ENCODE measurements around the gene TBC1D23. TPM values are rescaled to one million over a fixed set of nuclear protein-coding genes. Genes with fewer than 3 reads are reported as not detected.

Gene TBC1D23
- total and polyA plus RNA-seq, 2 of the 13 experiments (the other 11 are each of a cell fraction or from before 2014, with no cell fraction given) = 28.7 to 35.4 TPM

DNA sequence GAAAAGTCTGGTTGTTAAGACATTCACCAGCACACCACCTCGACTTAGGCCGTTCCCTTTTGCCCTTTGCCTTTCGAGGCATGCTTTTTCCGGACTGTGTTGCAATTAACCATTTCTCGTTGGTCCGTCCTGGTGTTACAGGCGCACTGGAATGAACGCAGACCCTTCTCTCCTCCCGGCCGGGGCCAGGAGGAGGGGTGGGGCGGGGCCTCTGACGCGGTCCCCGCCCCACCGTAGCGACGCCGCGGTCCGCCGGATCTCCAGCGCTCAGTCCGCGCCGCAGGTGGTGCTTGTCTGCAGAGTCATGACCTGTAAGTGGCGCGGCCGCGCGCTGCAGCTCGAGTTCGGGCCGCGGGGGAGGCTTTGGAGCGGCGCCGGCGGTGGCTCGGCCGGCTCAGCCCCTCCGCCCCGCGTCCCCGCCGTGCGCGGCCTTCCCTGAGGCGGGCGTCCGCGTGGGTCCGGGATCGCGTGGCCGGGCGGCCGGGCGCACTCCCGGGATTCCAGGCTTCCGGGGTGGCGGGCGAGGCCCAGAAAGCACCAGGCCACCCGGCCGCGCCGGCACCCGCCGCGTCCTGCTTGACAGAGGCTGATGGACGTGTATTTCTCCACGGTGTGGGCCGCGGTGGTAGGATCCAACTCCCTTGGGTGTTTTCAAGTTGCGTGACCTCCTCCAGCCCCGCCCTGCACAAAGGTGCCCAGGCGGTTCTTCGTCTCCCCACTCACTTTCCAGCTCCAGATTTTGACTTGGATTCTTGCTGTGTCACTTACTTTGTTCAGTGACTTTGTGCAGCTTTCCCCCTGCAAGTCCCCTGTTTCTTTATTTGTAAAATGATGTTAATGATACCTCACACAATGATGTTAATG is 73.9 kb downstream of the TBC1D23 start, which contains the start of gene NIT2 (continued):
- TF ChIP-seq ZNF143 (CRISPR knock-in tag; IDR thresholded peaks at IDR 0.05) = 0 out of 2 replicates have a peak, but pooled peaks have one; percentile 23
- no peak for TF ChIP-seq ZNF567 (CRISPR knock-in tag; IDR thresholded peaks at IDR 0.05; ENCODE audit: borderline replicate concordance)
- TF ChIP-seq DNMT3B (CRISPR knock-in tag; conservative IDR thresholded peaks at IDR 0.05) = no peak
- peak; percentile 88 for TF ChIP-seq ZNF652 (CRISPR knock-in tag; IDR thresholded peaks at IDR 0.05; ENCODE audit: borderline replicate concordance, low read depth)
- TF ChIP-seq MXI1 (IDR thresholded peaks at IDR 0.05; ENCODE audit: borderline replicate concordance, low read depth, low read length) = no peak
- no peak for TF ChIP-seq ELF3 (CRISPR knock-in tag; IDR thresholded peaks at IDR 0.05)
- TF ChIP-seq CC2D1A (CRISPR knock-in tag; IDR thresholded peaks at IDR 0.05) = no peak
- TF ChIP-seq PAXIP1 (CRISPR knock-in tag; conservative IDR thresholded peaks at IDR 0.05) = no peak
- TF ChIP-seq, protein P1, sequence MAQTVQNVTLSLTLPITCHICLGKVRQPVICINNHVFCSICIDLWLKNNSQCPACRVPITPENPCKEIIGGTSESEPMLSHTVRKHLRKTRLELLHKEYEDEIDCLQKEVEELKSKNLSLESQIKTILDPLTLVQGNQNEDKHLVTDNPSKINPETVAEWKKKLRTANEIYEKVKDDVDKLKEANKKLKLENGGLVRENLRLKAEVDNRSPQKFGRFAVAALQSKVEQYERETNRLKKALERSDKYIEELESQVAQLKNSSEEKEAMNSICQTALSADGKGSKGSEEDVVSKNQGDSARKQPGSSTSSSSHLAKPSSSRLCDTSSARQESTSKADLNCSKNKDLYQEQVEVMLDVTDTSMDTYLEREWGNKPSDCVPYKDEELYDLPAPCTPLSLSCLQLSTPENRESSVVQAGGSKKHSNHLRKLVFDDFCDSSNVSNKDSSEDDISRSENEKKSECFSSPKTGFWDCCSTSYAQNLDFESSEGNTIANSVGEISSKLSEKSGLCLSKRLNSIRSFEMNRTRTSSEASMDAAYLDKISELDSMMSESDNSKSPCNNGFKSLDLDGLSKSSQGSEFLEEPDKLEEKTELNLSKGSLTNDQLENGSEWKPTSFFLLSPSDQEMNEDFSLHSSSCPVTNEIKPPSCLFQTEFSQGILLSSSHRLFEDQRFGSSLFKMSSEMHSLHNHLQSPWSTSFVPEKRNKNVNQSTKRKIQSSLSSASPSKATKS (CRISPR knock-in tag; IDR thresholded peaks at IDR 0.05) = no peak
- no peak for TF ChIP-seq ZNF296 (CRISPR knock-in tag; conservative IDR thresholded peaks at IDR 0.05)
- TF ChIP-seq NR2F2 (IDR thresholded peaks at IDR 0.05; ENCODE audit: borderline replicate concordance, low read depth) = no peak
- TF ChIP-seq ZNF777 (CRISPR knock-in tag; IDR thresholded peaks at IDR 0.05) = peak; percentile 80
- TF ChIP-seq HOXA3 (CRISPR knock-in tag; IDR thresholded peaks at IDR 0.05) = peak; percentile 80
- no peak for TF ChIP-seq NONO (IDR thresholded peaks at IDR 0.05)
- no peak for TF ChIP-seq NONO (CRISPR knock-in tag; conservative IDR thresholded peaks at IDR 0.05)
- peak; percentile 94; the same call in 1 of the 2 replicates for TF ChIP-seq ZNF292 (CRISPR knock-in tag; IDR thresholded peaks at IDR 0.05; ENCODE audit: borderline replicate concordance, low read depth)
- no peak; the same call in 1 of the 2 replicates for TF ChIP-seq ZNF737 (CRISPR knock-in tag; IDR thresholded peaks at IDR 0.05; ENCODE audit: borderline replicate concordance)
- TF ChIP-seq, protein P2, sequence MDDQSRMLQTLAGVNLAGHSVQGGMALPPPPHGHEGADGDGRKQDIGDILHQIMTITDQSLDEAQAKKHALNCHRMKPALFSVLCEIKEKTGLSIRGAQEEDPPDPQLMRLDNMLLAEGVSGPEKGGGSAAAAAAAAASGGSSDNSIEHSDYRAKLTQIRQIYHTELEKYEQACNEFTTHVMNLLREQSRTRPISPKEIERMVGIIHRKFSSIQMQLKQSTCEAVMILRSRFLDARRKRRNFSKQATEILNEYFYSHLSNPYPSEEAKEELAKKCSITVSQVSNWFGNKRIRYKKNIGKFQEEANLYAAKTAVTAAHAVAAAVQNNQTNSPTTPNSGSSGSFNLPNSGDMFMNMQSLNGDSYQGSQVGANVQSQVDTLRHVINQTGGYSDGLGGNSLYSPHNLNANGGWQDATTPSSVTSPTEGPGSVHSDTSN (CRISPR knock-in tag; IDR thresholded peaks at IDR 0.05; ENCODE audit: borderline replicate concordance) = no peak
- TF ChIP-seq SATB2 (CRISPR knock-in tag; IDR thresholded peaks at IDR 0.05) = peak; percentile 82; the same call in 1 of the 2 replicates
- TF ChIP-seq, protein P3, sequence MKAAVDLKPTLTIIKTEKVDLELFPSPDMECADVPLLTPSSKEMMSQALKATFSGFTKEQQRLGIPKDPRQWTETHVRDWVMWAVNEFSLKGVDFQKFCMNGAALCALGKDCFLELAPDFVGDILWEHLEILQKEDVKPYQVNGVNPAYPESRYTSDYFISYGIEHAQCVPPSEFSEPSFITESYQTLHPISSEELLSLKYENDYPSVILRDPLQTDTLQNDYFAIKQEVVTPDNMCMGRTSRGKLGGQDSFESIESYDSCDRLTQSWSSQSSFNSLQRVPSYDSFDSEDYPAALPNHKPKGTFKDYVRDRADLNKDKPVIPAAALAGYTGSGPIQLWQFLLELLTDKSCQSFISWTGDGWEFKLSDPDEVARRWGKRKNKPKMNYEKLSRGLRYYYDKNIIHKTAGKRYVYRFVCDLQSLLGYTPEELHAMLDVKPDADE (CRISPR knock-in tag; IDR thresholded peaks at IDR 0.05) = 0 out of 2 replicates have a peak, but pooled peaks have one; percentile 66

All from HepG2 (cell line).